ENCODE results near the gene SERPINA5. TPM values are rescaled to one million over a fixed set of nuclear protein-coding genes. Genes with fewer than 3 reads are reported as not detected.

SERPINA5 gene
- total and polyA plus RNA-seq, 8 donors = 52.3 to 139 (median 96.0) TPM

DNA sequence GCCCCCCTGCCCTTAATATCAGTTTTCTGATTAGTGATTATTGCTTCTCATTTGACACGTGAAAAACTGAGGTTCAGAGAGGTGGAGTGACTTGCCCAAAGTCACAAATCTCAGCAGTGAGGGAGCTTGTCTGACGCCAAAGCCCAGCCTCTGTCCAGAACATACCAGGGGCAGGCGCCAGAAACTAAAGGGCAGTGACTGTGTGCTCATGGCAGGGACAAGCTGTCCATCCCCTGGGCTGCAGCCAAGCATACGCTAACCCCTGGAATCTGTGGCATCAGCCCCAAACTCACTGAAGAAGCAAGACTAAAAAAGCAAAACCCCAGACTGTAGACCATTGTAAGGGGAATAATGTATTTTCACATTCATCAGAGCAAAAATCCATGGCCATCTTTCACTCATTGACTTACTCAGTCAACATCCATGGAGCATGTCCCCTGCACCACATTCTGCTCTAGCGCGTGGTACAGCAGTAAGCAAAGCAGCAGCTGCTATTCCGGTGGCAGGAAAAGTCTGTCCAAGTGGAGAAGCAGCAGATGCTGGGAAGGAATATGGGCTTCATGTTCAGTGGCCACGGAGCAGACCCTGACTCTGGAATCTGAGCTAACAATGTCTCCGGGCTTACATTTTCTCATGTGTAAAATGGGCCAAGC is 21.5 kb upstream of the SERPINA5 start:
- no peak overlapping the region for H3K4me3 ChIP-seq
- no peaks in the 10 kb centered on the region for H3K9me3 ChIP-seq
- H3K36me3 ChIP-seq = no peaks in the 10 kb centered on the region
- H3K27me3 ChIP-seq = no peaks in the 10 kb centered on the region
- no peak for FAIRE-seq
- intact Hi-C loops (cut with DNase I) = no loop called here
- H3K27ac ChIP-seq = no peak overlapping the region
- DNase-seq = peak in 2 of 6 donors; percentile 9
- TF ChIP-seq, protein P1, sequence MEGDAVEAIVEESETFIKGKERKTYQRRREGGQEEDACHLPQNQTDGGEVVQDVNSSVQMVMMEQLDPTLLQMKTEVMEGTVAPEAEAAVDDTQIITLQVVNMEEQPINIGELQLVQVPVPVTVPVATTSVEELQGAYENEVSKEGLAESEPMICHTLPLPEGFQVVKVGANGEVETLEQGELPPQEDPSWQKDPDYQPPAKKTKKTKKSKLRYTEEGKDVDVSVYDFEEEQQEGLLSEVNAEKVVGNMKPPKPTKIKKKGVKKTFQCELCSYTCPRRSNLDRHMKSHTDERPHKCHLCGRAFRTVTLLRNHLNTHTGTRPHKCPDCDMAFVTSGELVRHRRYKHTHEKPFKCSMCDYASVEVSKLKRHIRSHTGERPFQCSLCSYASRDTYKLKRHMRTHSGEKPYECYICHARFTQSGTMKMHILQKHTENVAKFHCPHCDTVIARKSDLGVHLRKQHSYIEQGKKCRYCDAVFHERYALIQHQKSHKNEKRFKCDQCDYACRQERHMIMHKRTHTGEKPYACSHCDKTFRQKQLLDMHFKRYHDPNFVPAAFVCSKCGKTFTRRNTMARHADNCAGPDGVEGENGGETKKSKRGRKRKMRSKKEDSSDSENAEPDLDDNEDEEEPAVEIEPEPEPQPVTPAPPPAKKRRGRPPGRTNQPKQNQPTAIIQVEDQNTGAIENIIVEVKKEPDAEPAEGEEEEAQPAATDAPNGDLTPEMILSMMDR (IDR thresholded peaks at IDR 0.05) = no peak
- ATAC-seq = no peak
- peaks cover 5 to 30% (median 17%) of the 10 kb centered on the region in 3 donors for H3K4me1 ChIP-seq
- 74 to 81% methylated on average over 9 of the region's 9 CpGs for WGBS, 2 donors

- Histone ChIP-seq H3K36me3 (no peaks in the 10 kb centered on the region), H3K4me3 (no peak overlapping the region), H3K27me3 (no peaks in the 10 kb centered on the region), H3K27ac (no peak overlapping the region), H3K9me3 (no peaks in the 10 kb centered on the region), H3K4me1 (peaks cover 5 to 35% (median 17%) of the 10 kb centered on the region in 3 donors)
- intact Hi-C loops (cut with DNase I) = no loop called here
- TF ChIP-seq, protein P1 (IDR thresholded peaks at IDR 0.05) = no peak
- no peak for ATAC-seq
- no peak for FAIRE-seq
- peak in 2 of 6 donors; percentile 9 to 10 for DNase-seq
- 75 to 76% methylated on average over 3 of the region's 3 CpGs for WGBS, 2 donors
These were observed 20.9 kb upstream of the SERPINA5 start for GRCh38 chr14:94560291-94560665.

DNA sequence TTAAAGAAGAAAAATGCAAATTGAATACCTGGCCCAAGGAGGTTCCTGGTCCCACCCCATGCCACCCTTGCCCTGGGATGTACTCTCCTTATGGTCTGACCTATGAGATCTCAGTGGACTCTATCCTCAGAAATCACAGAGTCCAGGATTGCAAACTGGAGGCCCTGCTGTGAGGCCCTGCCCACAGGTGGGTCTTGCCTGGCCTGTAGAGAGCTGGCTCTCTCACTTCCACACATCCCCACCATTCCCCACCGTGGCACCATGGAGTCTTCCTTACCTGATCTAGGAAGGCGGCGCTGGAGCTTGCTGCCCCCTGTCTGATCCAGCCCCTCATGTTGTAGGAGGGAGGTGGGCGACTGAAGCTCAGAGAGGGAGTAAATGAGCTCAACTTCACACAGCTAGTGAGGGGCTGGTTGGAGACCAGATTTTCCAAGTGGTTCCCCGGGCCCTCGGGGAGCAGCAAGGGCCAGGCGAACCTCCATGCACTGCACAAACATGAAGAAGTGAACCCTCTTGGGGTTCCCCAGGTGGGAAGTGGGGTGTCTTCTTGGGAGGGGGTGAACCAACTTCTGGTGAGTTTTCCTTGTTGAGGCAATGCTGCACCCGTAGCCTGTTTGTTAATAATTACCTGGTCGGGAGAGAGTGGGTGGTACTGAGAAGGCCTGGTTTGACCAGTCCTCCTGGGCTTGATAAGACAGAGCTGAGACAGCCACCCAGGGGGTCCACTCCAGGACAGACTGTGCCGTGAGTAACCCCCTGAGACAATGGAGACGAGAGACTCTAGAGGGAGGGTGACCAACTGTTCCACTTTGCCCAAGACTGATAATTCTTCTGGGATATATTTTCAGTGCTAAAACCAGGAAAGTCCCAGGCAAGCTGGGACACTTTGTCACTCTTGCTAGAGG is 20.2 kb upstream of the SERPINA5 start, which contains the start of gene SERPINA4:
Gene SERPINA4, plus strand, starts transcription at position 692 of the 905 bp plus-strand sequence. CDS start 2,041 bp downstream, outside the sequence.
- Histone ChIP-seq H3K27ac (peak within 1 kb of the TSS; percentile 61 to 85 (median 72)), H3K4me3 (peak within 1 kb of the TSS; percentile 19 to 52 (median 30)), H3K9me3 (no peaks in the 10 kb centered on the region), H3K4me1 (peaks cover 5 to 36% (median 17%) of the 10 kb centered on the region in 3 donors), H3K27me3 (no peaks in the 10 kb centered on the region), H3K36me3 (no peaks in the 10 kb centered on the region)
- WGBS, 2 donors = 47 to 50% methylated on average over 11 of the region's 11 CpGs
- no peak for FAIRE-seq
- peak; percentile 72 to 90 (median 86) for ATAC-seq
- intact Hi-C loops (cut with DNase I) = no loop called here
- TF ChIP-seq, protein P1 (IDR thresholded peaks at IDR 0.05) = no peak
- peak in 3 of 6 donors; percentile 51 to 67 (median 51) for DNase-seq

GRCh38 chr14:94561656-94562010 is 19.6 kb upstream of the SERPINA5 start:
- H3K27ac ChIP-seq = peak overlapping the region; percentile 61 to 85 (median 72)
- ATAC-seq (peak; percentile 26 to 61 (median 52)), FAIRE-seq (no peak), DNase-seq (peak in 3 of 6 donors; percentile 15 to 32 (median 27))
- peak overlapping the region; percentile 19 to 52 (median 30) for H3K4me3 ChIP-seq
- TF ChIP-seq, protein P1 (IDR thresholded peaks at IDR 0.05) = no peak
- intact Hi-C loops (cut with DNase I) = no loop called here
- no peaks in the 10 kb centered on the region for H3K27me3 ChIP-seq
- 25 to 32% methylated on average over 7 of the region's 7 CpGs for WGBS, 2 donors
- no peaks in the 10 kb centered on the region for H3K9me3 ChIP-seq
- H3K4me1 ChIP-seq = peaks cover 5 to 36% (median 17%) of the 10 kb centered on the region in 3 donors
- no peaks in the 10 kb centered on the region for H3K36me3 ChIP-seq

Measured in pancreas (tissue), 10 donors.